Measurements from ENCODE around the gene JAG1. TPM values are rescaled to one million over a fixed set of nuclear protein-coding genes. Genes with fewer than 3 reads are reported as not detected.

Gene JAG1
- total RNA-seq, 2 donors from 2014 or later: 6.8 to 19.7 TPM

DNA sequence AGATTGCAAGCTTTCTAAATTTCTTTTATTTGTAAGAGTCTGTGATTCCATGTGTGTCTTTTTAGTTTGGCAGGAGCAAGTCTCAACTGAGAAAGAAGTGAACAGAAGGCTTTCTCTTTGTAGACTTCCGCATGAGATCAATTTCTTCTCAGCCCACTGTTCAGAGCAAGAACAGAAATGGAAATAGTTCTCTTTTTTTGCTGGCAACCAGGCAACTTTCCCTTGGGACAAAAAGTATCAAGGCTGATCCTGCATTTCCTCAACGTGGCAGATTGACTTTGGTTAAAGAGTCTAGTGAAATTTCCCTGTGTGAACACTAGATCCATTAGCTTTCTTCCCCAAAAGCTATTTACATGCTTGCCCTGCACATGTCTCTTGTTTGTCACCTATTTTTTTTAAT lies 46.8 kb upstream of the JAG1 start:
- Histone ChIP-seq H3K4me3 (ENCODE audit: low read length) (no peak overlapping the region), H3K9ac (ENCODE audit: extremely low read depth, low read length, poor library complexity, severe bottlenecking) (no peak overlapping the region), H3K36me3 (ENCODE audit: control insufficient read depth, insufficient read depth, low read length) (no peaks in the 10 kb centered on the region), H3K4me1 (ENCODE audit: control insufficient read depth, insufficient read depth, low read length) (peaks cover 7% of the 10 kb centered on the region), H3K9me3 (ENCODE audit: control insufficient read depth, low read length) (no peaks in the 10 kb centered on the region), H3K27me3 (ENCODE audit: control insufficient read depth, insufficient read depth, low read length, poor library complexity, severe bottlenecking) (no peaks in the 10 kb centered on the region), H3K27ac (ENCODE audit: low read depth, low read length) (no peak overlapping the region)
- Mint-ChIP-seq H3K36me3 (ENCODE audit: low read depth) (no peaks in the 10 kb centered on the region), H3K4me3 (no peak overlapping the region), H3K9me3 (no peaks in the 10 kb centered on the region), H3K27ac (no peak overlapping the region), H3K27me3 (ENCODE audit: insufficient read depth) (no peaks in the 10 kb centered on the region), H3K4me1 (peaks cover 37% of the 10 kb centered on the region)
- TF ChIP-seq, protein P1, sequence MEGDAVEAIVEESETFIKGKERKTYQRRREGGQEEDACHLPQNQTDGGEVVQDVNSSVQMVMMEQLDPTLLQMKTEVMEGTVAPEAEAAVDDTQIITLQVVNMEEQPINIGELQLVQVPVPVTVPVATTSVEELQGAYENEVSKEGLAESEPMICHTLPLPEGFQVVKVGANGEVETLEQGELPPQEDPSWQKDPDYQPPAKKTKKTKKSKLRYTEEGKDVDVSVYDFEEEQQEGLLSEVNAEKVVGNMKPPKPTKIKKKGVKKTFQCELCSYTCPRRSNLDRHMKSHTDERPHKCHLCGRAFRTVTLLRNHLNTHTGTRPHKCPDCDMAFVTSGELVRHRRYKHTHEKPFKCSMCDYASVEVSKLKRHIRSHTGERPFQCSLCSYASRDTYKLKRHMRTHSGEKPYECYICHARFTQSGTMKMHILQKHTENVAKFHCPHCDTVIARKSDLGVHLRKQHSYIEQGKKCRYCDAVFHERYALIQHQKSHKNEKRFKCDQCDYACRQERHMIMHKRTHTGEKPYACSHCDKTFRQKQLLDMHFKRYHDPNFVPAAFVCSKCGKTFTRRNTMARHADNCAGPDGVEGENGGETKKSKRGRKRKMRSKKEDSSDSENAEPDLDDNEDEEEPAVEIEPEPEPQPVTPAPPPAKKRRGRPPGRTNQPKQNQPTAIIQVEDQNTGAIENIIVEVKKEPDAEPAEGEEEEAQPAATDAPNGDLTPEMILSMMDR (conservative IDR thresholded peaks at IDR 0.05): no peak
- WGBS, 2 experiments (ENCODE audit: insufficient coverage in 1 of 2, insufficient read length in 1 of 2): 92% methylated on average over 2 of the region's 2 CpGs
- no peak for DNase-seq

GRCh38 chr20:10719740-10720385 lies 46.1 kb upstream of the JAG1 start:
- no peak overlapping the region for H3K4me3 ChIP-seq (ENCODE audit: low read length)
- H3K9me3 ChIP-seq (ENCODE audit: control insufficient read depth, low read length): no peaks in the 10 kb centered on the region
- H3K27ac ChIP-seq (ENCODE audit: low read depth, low read length): no peak overlapping the region
- no peak overlapping the region for H3K9ac ChIP-seq (ENCODE audit: extremely low read depth, low read length, poor library complexity, severe bottlenecking)
- H3K36me3 ChIP-seq (ENCODE audit: control insufficient read depth, insufficient read depth, low read length): no peaks in the 10 kb centered on the region
- WGBS, 2 experiments (ENCODE audit: insufficient coverage in 1 of 2, insufficient read length in 1 of 2): 86 to 100% methylated on average over 1 to 2 of the region's 2 CpGs
- Mint-ChIP-seq H3K36me3 (ENCODE audit: low read depth) (no peaks in the 10 kb centered on the region), H3K4me3 (no peak overlapping the region), H3K9me3 (no peaks in the 10 kb centered on the region), H3K4me1 (peaks cover 37% of the 10 kb centered on the region), H3K27ac (no peak overlapping the region), H3K27me3 (ENCODE audit: insufficient read depth) (no peaks in the 10 kb centered on the region)
- no peaks in the 10 kb centered on the region for H3K27me3 ChIP-seq (ENCODE audit: control insufficient read depth, insufficient read depth, low read length, poor library complexity, severe bottlenecking)
- DNase-seq: no peak
- TF ChIP-seq, protein P1 (conservative IDR thresholded peaks at IDR 0.05): no peak
- H3K4me1 ChIP-seq (ENCODE audit: control insufficient read depth, insufficient read depth, low read length): peaks cover 7% of the 10 kb centered on the region

GRCh38 chr20:10718661-10719060 lies 44.9 kb upstream of the JAG1 start:
- Histone ChIP-seq H3K27ac (ENCODE audit: low read depth, low read length) (no peak overlapping the region), H3K27me3 (ENCODE audit: control insufficient read depth, insufficient read depth, low read length, poor library complexity, severe bottlenecking) (no peaks in the 10 kb centered on the region), H3K36me3 (ENCODE audit: control insufficient read depth, insufficient read depth, low read length) (no peaks in the 10 kb centered on the region), H3K4me1 (ENCODE audit: control insufficient read depth, insufficient read depth, low read length) (peaks cover 7% of the 10 kb centered on the region), H3K9me3 (ENCODE audit: control insufficient read depth, low read length) (no peaks in the 10 kb centered on the region), H3K4me3 (ENCODE audit: low read length) (no peak overlapping the region), H3K9ac (ENCODE audit: extremely low read depth, low read length, poor library complexity, severe bottlenecking) (no peak overlapping the region)
- Mint-ChIP-seq H3K4me1 (peaks cover 33% of the 10 kb centered on the region), H3K27ac (no peak overlapping the region), H3K36me3 (ENCODE audit: low read depth) (no peaks in the 10 kb centered on the region), H3K4me3 (no peak overlapping the region), H3K9me3 (no peaks in the 10 kb centered on the region), H3K27me3 (ENCODE audit: insufficient read depth) (no peaks in the 10 kb centered on the region)
- 86 to 91% methylated on average over 1 to 3 of the region's 3 CpGs for WGBS, 2 experiments (ENCODE audit: insufficient coverage in 1 of 2, insufficient read length in 1 of 2)
- no peak for DNase-seq
- TF ChIP-seq, protein P1 (conservative IDR thresholded peaks at IDR 0.05): no peak
